HG02970 (cell line): ENCODE measurements around the gene TMEM209.
"Not testable (repeated sequence)": the region's sequence is repeated elsewhere in the genome, so short reads cannot be mapped to it uniquely, and the experiment has no call there.

Experiments used
- ATAC-seq: cut with Tn5 transposase; IDR thresholded peaks from one replicate; pipeline ENCODE4 v1.9.1; 2021; ENCODE audit warnings: mild to moderate bottlenecking, moderate library complexity, moderate number of reproducible peaks; ENCODE audit not compliant: unreplicated experiment, low FRiP score

The TMEM209 gene

DNA sequence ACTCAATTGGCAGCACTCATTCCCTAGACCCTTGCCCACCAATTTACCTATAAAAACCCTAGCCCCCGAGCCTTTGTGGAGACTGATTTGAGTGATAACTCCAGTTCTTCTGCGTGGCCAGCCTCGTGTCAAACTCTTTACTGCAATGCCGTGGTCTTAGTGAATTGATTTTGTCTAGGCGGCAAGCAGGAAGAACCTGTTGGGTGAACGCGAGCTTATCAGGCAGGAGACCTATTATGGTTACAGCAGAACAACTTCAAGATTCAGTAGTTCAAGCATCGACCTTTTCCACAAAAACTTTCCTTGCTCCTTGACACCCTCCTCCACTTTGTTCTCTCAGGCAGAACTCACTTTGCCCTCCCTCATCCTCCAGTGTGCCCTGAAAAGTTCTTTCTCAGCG, 14.7 kb upstream of the TMEM209 start:
- no peak for ATAC-seq

DNA sequence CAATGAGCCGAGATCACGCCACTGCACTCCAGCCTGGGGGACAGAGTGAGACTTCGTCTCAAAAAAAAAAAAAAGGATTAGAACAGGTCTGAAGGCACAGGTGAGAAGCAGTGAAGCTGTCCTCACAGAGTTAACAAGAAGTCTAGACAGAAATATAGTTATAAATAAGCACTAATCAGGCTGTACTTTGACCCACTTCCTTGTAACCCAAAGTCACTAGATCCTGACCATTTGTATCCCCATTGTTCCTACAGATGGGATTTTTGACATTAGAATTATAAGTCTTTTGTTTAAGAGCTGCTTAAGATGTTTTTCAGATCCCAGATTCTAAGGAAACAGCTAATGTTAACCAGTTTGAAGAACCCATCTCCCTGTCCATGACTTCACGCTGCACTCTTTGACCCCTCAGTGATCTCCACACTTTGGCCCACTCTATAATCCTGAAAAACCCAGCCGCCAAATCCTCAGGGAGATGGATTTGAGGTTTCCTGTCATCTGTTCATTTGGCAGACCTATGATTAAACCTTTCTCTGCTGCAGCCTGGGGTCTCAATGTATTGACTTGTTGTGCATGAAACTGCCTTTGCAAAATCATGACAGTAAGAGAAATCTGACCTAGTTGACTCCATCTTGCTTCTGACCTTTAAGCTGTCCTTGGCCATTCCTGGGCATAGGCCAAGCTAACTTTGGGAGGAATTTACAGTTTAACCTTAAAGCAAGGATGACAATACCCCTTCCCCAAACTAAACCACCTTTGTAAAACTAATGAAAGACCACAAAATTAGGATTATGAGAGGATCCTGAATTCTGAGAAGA, 13.8 kb upstream of the TMEM209 start:
- ATAC-seq: no peak

DNA sequence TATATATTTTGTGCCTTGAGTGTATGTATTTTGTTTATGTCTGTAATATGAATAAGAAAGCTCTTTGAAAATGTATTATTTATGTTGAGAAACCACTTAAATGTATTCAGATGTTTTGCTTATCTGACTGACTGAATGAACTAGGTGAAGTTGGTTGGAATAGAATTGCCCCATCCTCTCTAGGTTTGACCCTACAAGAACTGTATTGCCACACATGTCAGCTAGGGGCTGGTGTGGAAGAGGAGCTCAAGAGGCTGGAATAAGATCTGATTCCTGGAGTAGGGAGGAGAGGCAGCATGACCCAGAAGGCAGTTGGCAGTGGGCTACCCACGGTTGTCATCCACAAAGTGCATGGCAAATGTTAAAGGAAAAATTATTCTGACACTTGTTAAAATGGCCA, 11.5 kb upstream of the TMEM209 start:
- ATAC-seq: no peak

DNA sequence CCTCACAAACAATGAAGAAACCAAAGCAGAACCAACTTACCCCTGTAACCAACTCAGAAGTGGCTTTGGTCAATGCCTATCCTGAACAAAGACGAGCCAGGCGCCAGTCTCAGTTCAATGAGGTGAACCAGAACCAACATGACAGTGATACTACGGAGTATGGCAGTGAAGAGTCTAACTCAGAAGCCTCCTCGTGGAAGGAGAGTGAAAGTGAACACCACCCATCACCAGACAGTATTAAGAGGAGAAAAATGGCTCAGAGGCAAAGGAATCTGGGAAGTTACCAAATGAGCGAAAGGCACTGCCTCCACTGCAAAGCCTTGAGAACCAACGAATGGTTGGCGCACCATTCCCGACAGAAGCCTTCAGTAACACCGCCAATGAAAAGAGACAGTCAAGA, 10.8 kb upstream of the TMEM209 start:
- ATAC-seq: no peak

DNA sequence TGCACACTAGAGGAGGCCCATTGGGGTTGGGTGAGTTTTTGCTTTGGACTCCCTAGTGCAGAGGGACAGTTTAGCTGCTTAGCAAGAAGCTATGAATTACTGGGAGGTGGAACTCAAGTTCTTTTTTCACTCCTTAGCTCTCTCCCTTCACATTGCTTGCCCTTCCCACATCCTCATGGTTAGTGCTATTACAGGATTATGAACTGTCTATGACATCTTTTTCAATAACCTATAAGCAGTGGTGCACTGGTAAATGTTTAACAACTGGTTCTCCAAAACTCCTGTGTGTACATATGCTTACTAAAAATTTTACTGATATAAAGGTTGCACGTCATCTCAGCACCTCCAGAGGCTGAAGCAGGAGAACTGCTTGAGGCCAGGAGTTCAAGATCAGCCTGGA, 8.6 kb upstream of the TMEM209 start:
- ATAC-seq: no peak

- no peak for ATAC-seq
Measured at GRCh38 chr7:130210181-130210935, 5.2 kb upstream of the TMEM209 start.

GRCh38 chr7:130208516-130208915, 3.3 kb upstream of the TMEM209 start:
- ATAC-seq: no peak

DNA sequence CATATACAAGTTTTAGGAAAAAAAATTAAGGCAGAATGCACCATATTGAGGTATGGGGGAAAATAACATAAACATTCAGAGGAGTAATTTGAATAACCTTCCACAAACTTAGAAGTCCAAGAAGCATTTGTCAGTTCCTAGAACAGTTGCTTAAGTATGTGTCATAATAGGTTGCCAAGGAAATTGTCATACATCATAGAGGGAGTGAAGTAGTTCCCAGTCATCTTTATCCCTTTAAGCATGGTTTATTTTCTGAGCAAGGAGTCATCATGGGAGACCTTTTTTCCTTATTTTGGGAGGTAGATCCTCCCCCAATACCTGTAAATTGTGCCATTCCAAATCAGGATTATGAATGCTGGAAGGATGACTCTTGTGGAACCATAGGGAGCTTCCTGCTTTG, 2.4 kb upstream of the TMEM209 start, which contains the start of gene SSMEM1:
SSMEM1 (plus strand) TSS at position 219 of the 400 bp plus-strand sequence; CDS start at position 270, 51 bp downstream.
- ATAC-seq: no peak

DNA sequence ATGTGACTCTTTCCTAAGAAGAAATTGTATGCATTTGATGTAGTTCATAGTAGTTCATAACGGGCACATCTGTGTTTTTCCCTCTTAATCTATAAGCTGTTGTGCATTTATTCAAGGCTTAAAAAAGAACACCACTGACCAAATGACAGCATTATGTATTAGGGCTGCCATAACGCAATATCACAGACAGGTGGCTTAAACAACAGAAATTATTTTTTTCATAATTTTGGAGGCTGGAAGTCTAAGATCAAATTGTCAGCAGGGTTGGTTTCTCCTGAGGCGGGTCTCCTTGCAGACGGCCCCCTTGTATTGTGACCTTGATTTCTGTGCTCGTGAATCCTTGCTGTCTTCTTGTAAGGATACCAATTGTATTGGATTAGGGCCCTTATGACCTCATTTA, 1.8 kb upstream of the TMEM209 start:
- no peak for ATAC-seq

DNA sequence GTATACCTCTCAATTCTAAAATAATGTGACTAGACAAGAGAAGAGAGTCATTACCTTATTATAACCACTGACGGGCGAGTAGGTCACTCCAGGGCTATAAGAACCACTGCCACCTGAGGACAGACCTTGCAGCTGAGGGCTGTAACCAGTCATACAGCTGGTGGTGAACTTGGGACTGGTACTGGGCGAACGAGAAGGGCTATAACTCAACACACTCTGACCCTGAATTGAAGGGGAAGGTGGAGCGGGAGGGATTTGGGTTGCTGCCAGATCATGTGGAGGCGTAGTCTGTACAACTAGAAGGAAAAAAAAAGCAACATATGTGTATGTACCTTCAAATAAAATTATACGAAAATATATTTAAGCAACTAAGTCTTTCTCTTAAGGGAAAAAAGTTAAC, 3.4 kb downstream of the TMEM209 start:
- ATAC-seq: no peak

DNA sequence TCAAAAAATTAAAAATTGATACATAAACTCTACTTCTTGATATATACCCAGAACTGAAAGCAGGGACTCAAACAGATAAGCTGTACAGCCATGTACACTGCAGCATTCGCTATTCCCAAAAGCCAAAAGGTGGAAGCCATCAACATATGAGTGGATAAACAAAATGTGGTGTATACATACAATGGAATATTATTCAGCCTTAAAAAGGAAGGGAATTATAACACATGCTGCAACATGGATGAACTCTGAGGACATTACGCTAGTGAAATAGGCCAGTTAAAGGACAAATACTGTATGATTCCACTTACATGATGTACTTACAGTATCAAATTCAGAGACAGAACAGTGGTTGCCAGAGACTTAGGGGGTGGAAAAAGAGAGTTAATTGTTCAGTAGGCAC, 8.1 kb downstream of the TMEM209 start:
- no peak for ATAC-seq

- no peak for ATAC-seq
Measured at GRCh38 chr7:130196476-130196875, 8.7 kb downstream of the TMEM209 start.

GRCh38 chr7:130195396-130195795, 9.8 kb downstream of the TMEM209 start:
- ATAC-seq: no peak

- no peak for ATAC-seq
Measured at GRCh38 chr7:130191791-130192190, 13.4 kb downstream of the TMEM209 start.

- no peak for ATAC-seq
Measured at GRCh38 chr7:130189343-130189742, 15.9 kb downstream of the TMEM209 start.

- ATAC-seq: no peak
Measured at GRCh38 chr7:130187360-130187759, 17.8 kb downstream of the TMEM209 start.

DNA sequence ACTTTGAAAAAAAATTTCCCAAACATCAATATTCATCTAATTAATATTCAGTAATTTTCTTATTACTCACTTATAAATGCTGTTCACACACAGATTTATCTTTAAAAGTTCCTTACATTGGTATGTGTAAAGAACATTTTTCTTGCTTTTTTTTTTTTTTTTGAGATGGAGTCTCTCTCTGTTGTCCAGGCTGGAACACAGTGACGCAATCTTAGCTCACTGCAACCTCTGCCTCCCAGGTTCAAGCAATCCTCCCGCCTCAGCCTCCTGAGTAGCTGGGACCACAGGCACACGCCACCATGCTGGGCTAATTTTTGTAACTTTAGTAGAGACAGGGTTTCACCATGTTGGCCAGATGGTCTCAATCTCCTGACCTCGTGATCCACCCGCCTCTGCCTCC, 20.9 kb downstream of the TMEM209 start:
- not testable (repeated sequence) for ATAC-seq

- no peak for ATAC-seq
Measured at GRCh38 chr7:130182990-130183389, 22.2 kb downstream of the TMEM209 start.

DNA sequence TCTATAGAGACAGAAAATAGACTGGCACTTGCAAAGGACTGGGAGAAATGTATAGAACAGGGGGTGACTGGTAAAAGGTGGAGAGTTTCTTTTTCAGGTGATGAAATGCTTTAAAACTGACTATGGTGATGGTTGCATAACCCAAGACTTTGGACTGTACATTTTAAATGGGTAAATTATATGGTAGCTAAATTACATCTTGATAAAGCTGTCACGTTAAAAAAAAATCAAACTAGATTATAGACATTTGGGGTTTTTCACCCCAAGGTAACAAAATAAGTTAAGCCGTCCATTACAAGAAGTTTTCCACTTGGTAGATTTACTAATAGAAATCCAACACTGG, 24.0 kb downstream of the TMEM209 start:
- ATAC-seq: no peak

- ATAC-seq: no peak
Measured at GRCh38 chr7:130180571-130181262, 24.5 kb downstream of the TMEM209 start.

- no peak for ATAC-seq
Measured at GRCh38 chr7:130179631-130180030, 25.6 kb downstream of the TMEM209 start.
